ENCODE measurements around the gene DGCR2.
"Not testable (repeated sequence)": the region's sequence is repeated elsewhere in the genome, so short reads cannot be mapped to it uniquely, and the experiment has no call there.

Gene DGCR2

GRCh38 chr22:19061471-19062138, 60.6 kb downstream of the DGCR2 start:
- DNase-seq (ENCODE audit: low spot score): no peak

GRCh38 chr22:19060356-19061009, 61.7 kb downstream of the DGCR2 start:
- no peak for DNase-seq (ENCODE audit: low spot score)

DNA sequence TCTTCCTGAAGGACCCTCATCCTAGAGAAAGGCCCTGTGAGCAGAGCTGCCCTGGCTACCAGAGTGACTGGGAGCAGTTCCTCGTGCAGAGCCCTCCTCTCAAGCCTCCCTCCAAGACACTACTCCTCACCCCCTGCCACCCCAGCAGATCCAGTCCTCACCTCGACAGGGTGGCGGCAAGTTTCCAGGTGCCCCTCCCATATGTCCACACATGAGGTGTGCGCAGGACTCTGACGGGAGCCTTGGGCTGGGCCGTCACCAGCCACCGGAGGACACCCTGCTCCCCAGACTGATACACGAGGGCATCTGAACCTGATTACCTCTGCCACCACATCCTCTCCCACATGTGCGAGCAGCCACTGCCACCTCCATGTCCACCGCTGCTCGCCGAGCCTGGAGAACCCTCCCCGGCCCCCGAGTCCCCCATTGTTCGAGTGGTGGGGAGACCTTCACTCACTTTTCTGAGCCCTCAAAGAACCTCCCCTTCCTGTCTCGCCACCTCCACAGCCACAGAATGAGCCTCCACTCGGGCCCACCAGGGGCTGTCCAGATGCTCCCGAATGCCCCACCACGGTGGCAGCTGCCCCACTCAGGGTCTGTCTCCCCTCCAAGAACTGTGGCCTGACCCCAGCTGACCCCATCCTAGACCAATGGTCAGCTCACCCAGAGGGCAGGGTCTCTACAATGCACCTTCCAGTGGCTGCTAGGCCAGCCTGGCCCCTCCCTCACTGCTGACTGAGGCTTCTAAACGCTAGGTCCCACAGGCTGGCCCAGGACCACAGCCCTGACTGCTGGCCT, 62.5 kb downstream of the DGCR2 start:
- DNase-seq (ENCODE audit: low spot score): no peak

- no peak for DNase-seq (ENCODE audit: low spot score)
These were observed 63.3 kb downstream of the DGCR2 start for GRCh38 chr22:19058713-19059451.

DNA sequence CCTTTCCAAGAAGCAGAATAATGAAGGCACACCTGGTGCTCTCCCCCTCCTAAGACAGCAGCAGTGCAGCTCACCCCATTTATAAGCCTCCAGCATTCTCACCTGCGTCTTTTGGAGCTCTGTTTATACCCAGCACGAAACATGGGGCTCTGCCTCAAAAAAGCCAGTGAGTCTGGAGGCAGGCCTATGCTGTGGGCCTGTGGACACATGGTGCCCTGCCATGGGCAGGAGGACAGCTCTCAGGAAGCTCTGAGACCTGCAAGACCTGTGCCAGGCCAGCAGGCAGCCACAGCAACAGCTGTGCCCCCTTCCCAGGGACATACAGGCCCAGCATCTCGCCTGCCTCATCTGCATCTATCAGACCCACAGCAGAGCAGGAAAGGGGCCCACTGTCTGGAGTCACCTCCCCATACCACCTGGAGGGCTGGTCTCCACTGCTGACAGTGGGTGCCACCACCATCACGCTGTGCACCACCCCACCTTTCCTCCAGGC, 64.2 kb downstream of the DGCR2 start:
- no peak for DNase-seq (ENCODE audit: low spot score)

DNA sequence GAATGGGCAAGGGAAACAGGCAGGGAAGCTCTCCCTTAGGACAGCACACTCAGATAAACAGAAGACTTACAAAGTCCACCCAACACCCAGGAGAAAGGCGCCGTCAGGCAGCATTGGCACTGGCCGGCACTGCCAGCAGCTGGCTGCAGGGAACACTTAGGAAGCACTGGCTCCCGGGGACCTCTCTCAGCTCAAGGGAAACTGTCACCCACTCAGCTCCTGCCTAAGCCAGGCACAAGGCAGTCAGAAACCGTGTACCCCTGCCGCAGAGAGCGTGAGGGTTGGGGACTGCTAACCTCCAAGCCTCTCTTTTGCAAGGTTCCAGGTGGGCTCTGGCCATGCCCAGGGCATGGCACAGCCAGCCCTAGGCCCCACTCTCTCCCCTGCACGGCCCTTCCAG, 64.7 kb downstream of the DGCR2 start:
- no peak for DNase-seq (ENCODE audit: low spot score)

- DNase-seq (ENCODE audit: low spot score): no peak
These were observed 65.2 kb downstream of the DGCR2 start for GRCh38 chr22:19056951-19057401.

DNA sequence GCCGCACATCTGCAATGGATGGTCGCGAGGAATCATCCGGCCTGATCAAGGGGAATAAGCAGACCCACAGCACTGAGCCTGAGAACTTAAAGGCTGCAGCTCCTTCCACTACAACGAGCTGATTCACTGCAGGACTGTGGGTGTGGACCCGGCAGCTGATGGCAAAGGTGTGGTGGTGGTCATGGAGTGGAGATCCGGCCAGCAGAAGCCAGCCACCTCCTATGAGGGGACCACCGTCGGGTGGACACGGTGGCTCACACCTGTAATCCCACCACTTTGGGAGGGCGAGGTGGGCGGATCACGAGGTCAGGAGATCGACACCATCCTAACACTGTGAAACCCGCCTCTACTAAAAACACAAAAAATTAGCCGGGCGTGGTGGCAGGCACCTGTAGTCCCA, 66.4 kb downstream of the DGCR2 start:
- no peak for DNase-seq (ENCODE audit: low spot score)

- no peak for DNase-seq (ENCODE audit: low spot score)
These were observed 69.2 kb downstream of the DGCR2 start for GRCh38 chr22:19052941-19053541.

DNA sequence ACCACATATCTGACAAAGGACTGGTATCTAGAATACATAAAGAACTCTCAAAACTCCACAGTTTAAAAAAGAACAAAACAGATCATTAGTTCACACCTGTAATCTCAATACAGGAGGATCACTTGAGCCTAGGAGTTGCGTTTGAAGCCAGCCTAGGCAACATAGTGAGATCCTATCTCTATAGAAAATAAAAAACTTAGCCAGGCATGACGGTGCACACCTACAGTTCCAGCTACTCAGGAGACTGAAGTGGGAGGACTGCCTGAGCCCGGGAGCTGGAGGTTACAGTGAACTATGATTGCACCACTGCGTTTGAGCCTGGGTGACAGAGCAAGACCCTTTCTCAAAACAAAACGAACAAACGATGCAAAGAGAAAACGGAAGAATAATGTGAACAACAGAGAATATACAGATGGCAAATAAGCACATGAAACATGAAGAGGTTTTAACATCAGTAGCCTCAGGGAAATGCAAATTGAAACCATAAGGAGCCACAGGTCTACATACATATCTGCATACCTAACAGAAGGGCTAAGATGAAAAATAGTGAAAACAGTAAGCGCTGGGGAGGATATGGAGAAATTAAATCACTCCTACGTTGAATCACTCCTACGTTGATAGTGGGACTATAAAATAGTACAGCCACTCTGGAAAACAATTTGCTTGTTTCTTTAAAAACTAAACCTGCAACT, 70.7 kb downstream of the DGCR2 start:
- no peak for DNase-seq (ENCODE audit: low spot score)

GRCh38 chr22:19050847-19051246, 71.4 kb downstream of the DGCR2 start:
- DNase-seq (ENCODE audit: low spot score): not testable (repeated sequence)

GRCh38 chr22:19050117-19050516, 72.1 kb downstream of the DGCR2 start:
- no peak for DNase-seq (ENCODE audit: low spot score)

DNA sequence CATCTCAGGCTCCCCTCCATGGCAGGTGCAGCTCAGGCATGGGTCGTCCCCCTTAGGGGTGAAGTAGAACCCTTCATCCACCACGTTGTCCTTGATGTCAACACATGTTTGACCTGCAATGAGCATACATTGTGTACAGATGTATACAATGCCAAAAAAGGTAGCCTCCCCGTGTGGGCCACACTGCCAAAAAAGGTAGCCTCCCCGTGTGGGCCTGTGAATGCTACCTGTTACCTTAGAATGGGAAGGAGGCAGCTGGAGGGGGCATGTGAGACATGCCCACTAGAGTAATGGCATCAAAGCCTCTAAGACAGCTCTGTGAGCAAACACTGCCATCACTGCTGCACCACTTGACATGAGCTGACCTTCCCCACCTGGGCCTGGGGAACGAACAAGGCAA, 73.7 kb downstream of the DGCR2 start:
- DNase-seq (ENCODE audit: low spot score): no peak

GRCh38 chr22:19047993-19048392, 74.2 kb downstream of the DGCR2 start:
- DNase-seq (ENCODE audit: low spot score): no peak

GRCh38 chr22:19046719-19047609, 75.2 kb downstream of the DGCR2 start:
- DNase-seq (ENCODE audit: low spot score): no peak

GRCh38 chr22:19046287-19046686, 75.9 kb downstream of the DGCR2 start:
- DNase-seq (ENCODE audit: low spot score): no peak

GRCh38 chr22:19045094-19045493, 77.1 kb downstream of the DGCR2 start:
- no peak for DNase-seq (ENCODE audit: low spot score)

- no peak for DNase-seq (ENCODE audit: low spot score)
These were observed 77.8 kb downstream of the DGCR2 start for GRCh38 chr22:19044381-19044780.

All from SK-N-DZ (cell line).